Endothelial cell of umbilical vein (primary cell): ENCODE measurements around the gene SMIM24. TPM values are rescaled to one million over a fixed set of nuclear protein-coding genes. Genes with fewer than 3 reads are reported as not detected.
A peak's percentile ranks its signal among the peaks of the same experiment; 100 is the strongest.

Experiments used
- BruUV-seq: library from RNA; stranded (reverse); fragments of 400-500 nt; replicated peaks from 2 replicates; lab custom pipeline; 2021; lab: Mats Ljungman, UMichigan
- CTCF ChIA-PET: fragments of 300-600, 350-600 bp; sonication (Branson Sonifier 250); formaldehyde crosslinking; loops from one replicate; lab custom pipeline; 2021; ENCODE audit warnings: antibody characterized with exemption, inconsistent platforms; lab: Charles Lee
- POLR2A ChIA-PET: fragments of 300-600, 350-600 bp; sonication (Branson Sonifier 250); formaldehyde crosslinking; loops from one replicate; lab custom pipeline; 2021; ENCODE audit warnings: antibody characterized with exemption, inconsistent platforms; lab: Charles Lee
- DNase-seq: peaks from one replicate; pipeline ENCODE4 v3.0.0-alpha.2; 2011; ENCODE audit warnings: low read depth, low spot score
- FAIRE-seq: peaks from 2 replicates; lab custom pipeline; 2011; peaks lifted over from hg19 to GRCh38; lab: Jason Lieb, UNC
- H2AFZ ChIP-seq: 2 replicates; pipeline ENCODE4 v1.6.0; 2012; ENCODE audit warnings: low read depth, low read length, control low read depth, inconsistent platforms
- H3K27ac ChIP-seq: 2 replicates; pipeline ENCODE4 v1.5.1; 2011; ENCODE audit warnings: low read depth, mild to moderate bottlenecking, control low read depth, low read length, moderate library complexity; ENCODE audit not compliant: insufficient read depth
- H3K27me3 ChIP-seq, 2 experiments: 2 replicates each; pipeline versions ENCODE4 v1.6.0 to v1.6.1; 2011; ENCODE audit warnings: low read length in 2 of 2, mixed read lengths in 1 of 2; ENCODE audit not compliant: control insufficient read depth in 2 of 2, insufficient read depth in 2 of 2
- H3K36me3 ChIP-seq, 2 experiments: 2 replicates in 1 of 2; 3 replicates in 1 of 2; pipeline ENCODE4 v1.5.1; 2011; ENCODE audit warnings: low read length in 2 of 2, mild to moderate bottlenecking in 1 of 2, moderate library complexity in 1 of 2; ENCODE audit not compliant: control insufficient read depth in 2 of 2, insufficient read depth in 2 of 2; ENCODE audit errors: extremely low read depth in 1 of 2
- H3K4me1 ChIP-seq: 3 replicates; pipeline ENCODE4 v1.5.1; 2011; ENCODE audit warnings: mild to moderate bottlenecking, low read length; ENCODE audit not compliant: control insufficient read depth, insufficient read depth; ENCODE audit errors: extremely low read depth
- H3K4me2 ChIP-seq: 2 replicates; pipeline ENCODE4 v1.6.1; 2011; ENCODE audit warnings: low read length, control low read depth, mixed read lengths; ENCODE audit not compliant: insufficient read depth
- H3K4me3 ChIP-seq, 3 experiments: fragments of 200-600 bp in 1 of 3; sonication (generic), shearing (Covaris generic) in 1 of 3; replicated peaks in 1 of 3; 2 replicates each; pipeline ENCODE4 v1.5.1; 2011 to 2016; ENCODE audit warnings: control low read depth in 3 of 3, low read length in 3 of 3, mild to moderate bottlenecking in 2 of 3, inconsistent platforms in 1 of 3, low read depth in 1 of 3, moderate library complexity in 1 of 3; ENCODE audit not compliant: insufficient read depth in 1 of 3
- H3K79me2 ChIP-seq: 2 replicates; pipeline ENCODE4 v1.6.0; 2012; ENCODE audit warnings: low read length, inconsistent platforms; ENCODE audit not compliant: control insufficient read depth, insufficient read depth
- H3K9ac ChIP-seq: replicated peaks from 2 replicates; pipeline ENCODE3; 2011; ENCODE audit warnings: low read length, control low read depth; ENCODE audit not compliant: insufficient read depth; ENCODE audit errors: extremely low read depth
- H3K9me1 ChIP-seq: replicated peaks from 3 replicates; pipeline ENCODE4 v1.6.0; 2011; ENCODE audit warnings: mild to moderate bottlenecking, low read length; ENCODE audit not compliant: control insufficient read depth, insufficient read depth; ENCODE audit errors: extremely low read depth
- H3K9me3 ChIP-seq: replicated peaks from 2 replicates; pipeline ENCODE4 v1.5.1; 2012; ENCODE audit warnings: low read length, inconsistent platforms; ENCODE audit not compliant: control insufficient read depth, insufficient read depth
- H4K20me1 ChIP-seq: replicated peaks from 2 replicates; pipeline ENCODE3; 2011; ENCODE audit warnings: mild to moderate bottlenecking, low read length; ENCODE audit not compliant: control insufficient read depth, insufficient read depth; ENCODE audit errors: extremely low read depth
- EZH2 ChIP-seq: IDR thresholded peaks from 2 replicates; pipeline ENCODE4 v1.6.1; 2012; ENCODE audit warnings: borderline replicate concordance, low read depth, mild to moderate bottlenecking, moderate library complexity, low read length, inconsistent platforms; ENCODE audit not compliant: severe bottlenecking
- FOS ChIP-seq: IDR thresholded peaks from 2 replicates; pipeline ENCODE4 v1.6.1; 2011; ENCODE audit warnings: mild to moderate bottlenecking, low read length, moderate library complexity, borderline replicate concordance; ENCODE audit not compliant: insufficient read depth
- GATA2 ChIP-seq: IDR thresholded peaks from 2 replicates; pipeline ENCODE4 v1.7.0; 2011; ENCODE audit warnings: low read depth, mild to moderate bottlenecking, moderate library complexity, mixed read lengths, low read length; ENCODE audit not compliant: insufficient read length, insufficient read depth
- JUN ChIP-seq: IDR thresholded peaks from 2 replicates; pipeline ENCODE4 v1.6.1; 2011; ENCODE audit warnings: borderline replicate concordance, low read depth; ENCODE audit not compliant: insufficient read length, insufficient read depth
- MYC ChIP-seq: IDR thresholded peaks from one replicate; pipeline ENCODE4 v1.6.1; 2011; ENCODE audit warnings: mild to moderate bottlenecking, low read depth, low read length
- POLR2A ChIP-seq: IDR thresholded peaks from 2 replicates; pipeline ENCODE4 v1.6.1; 2012; ENCODE audit warnings: low read depth, mild to moderate bottlenecking, control low read depth, low read length
- POLR2AphosphoS5 ChIP-seq: IDR thresholded peaks from 2 replicates; pipeline ENCODE4 v1.6.1; 2012; ENCODE audit warnings: low read depth, mild to moderate bottlenecking, control low read depth, low read length, moderate library complexity; ENCODE audit not compliant: insufficient read depth
- dilution Hi-C: fragments of 300-500 bp; cut with MboI; formaldehyde crosslinking; loops from one replicate; pipeline ENCODE4 v1.15.0; 2019; ENCODE audit warnings: low sequenced_read_pairs; ENCODE audit not compliant: extremely low pct_ligation_motif_present
- intact Hi-C: fragments of 100-400 bp; cut with micrococcal nuclease; formaldehyde crosslinking; loops from one replicate; pipeline ENCODE4 v1.10.0; 2022
- polyA plus RNA-seq, 4 experiments: library from polyadenylated mRNA; depleted of rRNA in 3 of 4; stranded (reverse) in 3 of 4; unstranded in 1 of 4; fragments of >200 nt; gene quantifications; 2 replicates each; pipeline versions ENCODE4 v1.2.1 to v1.2.3, GENCODE V29; 2011 to 2012; ENCODE audit warnings: missing spikeins in 1 of 4
- total RNA-seq: library from RNA; stranded (reverse); gene quantifications from 2 replicates; pipeline ENCODE4 v1.2.3, GENCODE V29; 2021
- TF ChIP-seq, protein P1 (sequence below): IDR thresholded peaks from 2 replicates; pipeline ENCODE4 v1.6.1; 2011; ENCODE audit not compliant: insufficient read depth, insufficient read length
- TF ChIP-seq, protein P2 (sequence below), 2 donors: IDR thresholded peaks; 1 replicate in 1 of 2; 2 replicates in 1 of 2; pipeline ENCODE4 v1.5.1; 2011; ENCODE audit warnings: low read length in 2 of 2, mild to moderate bottlenecking in 2 of 2, moderate library complexity in 2 of 2, control low read depth in 1 of 2, inconsistent platforms in 1 of 2, low read depth in 1 of 2; ENCODE audit not compliant: insufficient read depth in 1 of 2; ENCODE audit errors: extremely low read depth in 1 of 2

Gene SMIM24
- total and polyA plus RNA-seq, 2 donors (not counting 3 experiments of a cell fraction or from before 2014, with no cell fraction given): not detected

DNA sequence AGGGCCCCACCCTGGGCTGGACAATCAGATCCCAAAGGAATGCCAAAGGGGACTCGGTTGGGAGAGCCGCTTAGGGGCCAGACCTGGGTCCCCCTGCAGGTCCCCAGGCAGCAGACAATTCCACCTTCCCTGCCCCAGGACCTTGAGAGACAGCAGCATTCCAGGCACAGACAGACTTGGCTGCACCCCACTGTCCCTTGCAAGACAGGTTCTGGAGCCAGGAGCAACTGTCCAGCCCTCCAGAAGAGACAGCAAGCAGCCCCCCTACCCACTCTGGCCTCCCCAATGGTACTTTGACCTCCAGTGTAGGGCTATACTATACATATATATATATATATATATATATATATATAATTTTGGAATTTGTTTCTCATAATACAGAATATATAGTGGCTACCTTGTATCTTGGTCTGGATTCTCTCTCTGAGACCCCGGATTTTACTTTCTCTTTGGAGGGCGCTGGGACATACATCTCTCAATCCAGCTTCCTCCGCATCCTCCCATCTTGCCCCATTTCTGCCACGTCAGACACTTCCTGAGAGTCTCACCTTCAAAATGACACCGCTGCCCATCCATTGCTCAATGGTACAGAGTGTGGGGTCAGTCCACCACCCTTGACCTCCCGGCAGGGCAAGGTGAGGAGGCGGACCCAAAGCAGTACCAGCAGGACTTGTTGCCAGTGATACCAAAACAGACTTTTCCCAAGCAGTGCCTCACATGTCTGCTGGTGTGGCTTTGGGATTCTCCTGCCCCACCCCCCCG, 12.7 kb downstream of the SMIM24 start:
- dilution Hi-C loops: no loop called here
- CTCF ChIA-PET: no interaction called here
- no peak for FAIRE-seq

DNA sequence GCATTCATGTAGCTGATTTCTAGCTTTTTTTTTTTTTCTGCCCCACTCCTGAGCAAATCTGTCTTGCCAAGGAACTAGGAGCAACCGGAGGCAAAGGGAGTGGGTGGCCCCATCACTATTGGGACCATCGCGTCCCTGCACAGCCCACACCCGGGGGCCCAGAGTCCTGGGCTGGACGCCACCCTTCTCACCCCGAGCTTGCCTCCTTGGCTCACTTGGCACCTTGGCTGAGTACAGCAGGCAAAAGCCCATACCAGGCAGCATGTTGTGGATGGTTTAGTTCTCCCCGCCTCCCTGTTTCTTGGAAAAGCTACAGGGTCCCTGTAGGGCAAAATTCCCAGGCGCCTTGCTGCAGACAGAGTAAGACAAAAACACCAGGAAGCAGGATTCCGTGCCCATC, 13.7 kb downstream of the SMIM24 start:
- no peaks in the 10 kb centered on the region for H4K20me1 ChIP-seq
- no peak overlapping the region for H2AFZ ChIP-seq
- dilution Hi-C loops (no loop called here), intact Hi-C loops (no loop called here)
- ChIA-PET POLR2A (no interaction called here), CTCF (interaction anchor here (1.3 kb wide), 2 partner anchors 141 to 162 kb away, joined by 4 read pairs; no protein-coding TSS in a partner anchor)
- no peak overlapping the region for H3K4me3 ChIP-seq
- TF ChIP-seq, protein P1, sequence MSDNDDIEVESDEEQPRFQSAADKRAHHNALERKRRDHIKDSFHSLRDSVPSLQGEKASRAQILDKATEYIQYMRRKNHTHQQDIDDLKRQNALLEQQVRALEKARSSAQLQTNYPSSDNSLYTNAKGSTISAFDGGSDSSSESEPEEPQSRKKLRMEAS: no peak
- no peak for TF ChIP-seq POLR2A
- TF ChIP-seq FOS: no peak
- TF ChIP-seq GATA2: no peak
- TF ChIP-seq POLR2AphosphoS5: no peak
- no peak for TF ChIP-seq JUN
- TF ChIP-seq, protein P2, sequence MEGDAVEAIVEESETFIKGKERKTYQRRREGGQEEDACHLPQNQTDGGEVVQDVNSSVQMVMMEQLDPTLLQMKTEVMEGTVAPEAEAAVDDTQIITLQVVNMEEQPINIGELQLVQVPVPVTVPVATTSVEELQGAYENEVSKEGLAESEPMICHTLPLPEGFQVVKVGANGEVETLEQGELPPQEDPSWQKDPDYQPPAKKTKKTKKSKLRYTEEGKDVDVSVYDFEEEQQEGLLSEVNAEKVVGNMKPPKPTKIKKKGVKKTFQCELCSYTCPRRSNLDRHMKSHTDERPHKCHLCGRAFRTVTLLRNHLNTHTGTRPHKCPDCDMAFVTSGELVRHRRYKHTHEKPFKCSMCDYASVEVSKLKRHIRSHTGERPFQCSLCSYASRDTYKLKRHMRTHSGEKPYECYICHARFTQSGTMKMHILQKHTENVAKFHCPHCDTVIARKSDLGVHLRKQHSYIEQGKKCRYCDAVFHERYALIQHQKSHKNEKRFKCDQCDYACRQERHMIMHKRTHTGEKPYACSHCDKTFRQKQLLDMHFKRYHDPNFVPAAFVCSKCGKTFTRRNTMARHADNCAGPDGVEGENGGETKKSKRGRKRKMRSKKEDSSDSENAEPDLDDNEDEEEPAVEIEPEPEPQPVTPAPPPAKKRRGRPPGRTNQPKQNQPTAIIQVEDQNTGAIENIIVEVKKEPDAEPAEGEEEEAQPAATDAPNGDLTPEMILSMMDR (IDR thresholded peaks at IDR 0.05; ENCODE audit: extremely low read depth in 1 of 2, insufficient read depth in 1 of 2, low read depth in 1 of 2, low read length in 2 of 2): no peak
- no peak for TF ChIP-seq MYC
- no peak for TF ChIP-seq EZH2
- H3K9me1 ChIP-seq: no peaks in the 10 kb centered on the region
- H3K27me3 ChIP-seq: no peaks in the 10 kb centered on the region
- no TSS peak for BruUV-seq
- H3K79me2 ChIP-seq: no peaks in the 10 kb centered on the region
- H3K27ac ChIP-seq: no peak overlapping the region
- H3K36me3 ChIP-seq: peaks cover 0 to 8% of the 10 kb centered on the region in 2 experiments
- H3K4me2 ChIP-seq: no peak overlapping the region
- DNase-seq (no peak), FAIRE-seq (peak; percentile 8)
- H3K9ac ChIP-seq: no peak overlapping the region
- no peaks in the 10 kb centered on the region for H3K9me3 ChIP-seq
- H3K4me1 ChIP-seq: no peaks in the 10 kb centered on the region

More for the DNA sequence above, 12.7 kb downstream of the SMIM24 start:
- Histone ChIP-seq H3K9me3 (no peaks in the 10 kb centered on the region), H3K4me1 (no peaks in the 10 kb centered on the region), H3K36me3 (peaks cover 0 to 8% of the 10 kb centered on the region in 2 experiments), H3K9me1 (no peaks in the 10 kb centered on the region), H3K27me3 (no peaks in the 10 kb centered on the region), H2AFZ (no peak overlapping the region), H3K79me2 (no peaks in the 10 kb centered on the region), H3K9ac (no peak overlapping the region), H3K27ac (no peak overlapping the region), H4K20me1 (no peaks in the 10 kb centered on the region), H3K4me2 (no peak overlapping the region), H3K4me3 (no peak overlapping the region)
- BruUV-seq: no TSS peak
- intact Hi-C loops: no loop called here
- POLR2A ChIA-PET: no interaction called here
- TF ChIP-seq POLR2AphosphoS5 (no peak), EZH2 (no peak)
- TF ChIP-seq, protein P2 (IDR thresholded peaks at IDR 0.05; ENCODE audit: extremely low read depth in 1 of 2, insufficient read depth in 1 of 2, low read depth in 1 of 2, low read length in 2 of 2): no peak
- DNase-seq: no peak
